IPS-15b (cell line): Measurements from ENCODE around the gene FAM81B.

Experiments used
- H3K27me3 ChIP-seq: one replicate; pipeline ENCODE4 v1.6.1; 2013; ENCODE audit warnings: low read length; ENCODE audit not compliant: control insufficient read depth, insufficient read depth
- H3K36me3 ChIP-seq: one replicate; pipeline ENCODE4 v1.6.1; 2013; ENCODE audit warnings: low read length; ENCODE audit not compliant: control insufficient read depth, insufficient read depth
- H3K4me1 ChIP-seq: one replicate; pipeline ENCODE4 v1.6.1; 2013; ENCODE audit warnings: mild to moderate bottlenecking, low read length; ENCODE audit not compliant: control insufficient read depth, insufficient read depth
- H3K4me3 ChIP-seq: one replicate; pipeline ENCODE4 v1.5.1; 2013; ENCODE audit warnings: low read depth, low read length
- H3K9ac ChIP-seq: one replicate; pipeline ENCODE4 v1.6.1; 2013; ENCODE audit warnings: low read depth, mild to moderate bottlenecking, low read length
- H3K9me3 ChIP-seq: one replicate; pipeline ENCODE4 v1.6.1; 2013; ENCODE audit warnings: mild to moderate bottlenecking, low read length; ENCODE audit not compliant: control insufficient read depth, insufficient read depth

FAM81B gene

GRCh38 chr5:95445442-95445841 is 54.3 kb downstream of the FAM81B start:
- Histone ChIP-seq H3K9ac (no peak overlapping the region), H3K36me3 (no peaks in the 10 kb centered on the region), H3K9me3 (no peaks in the 10 kb centered on the region), H3K27me3 (no peaks in the 10 kb centered on the region), H3K4me1 (peaks cover 5% of the 10 kb centered on the region), H3K4me3 (no peak overlapping the region)

GRCh38 chr5:95445995-95446394 is 54.8 kb downstream of the FAM81B start:
- Histone ChIP-seq H3K4me1 (no peaks in the 10 kb centered on the region), H3K9ac (no peak overlapping the region), H3K27me3 (no peaks in the 10 kb centered on the region), H3K36me3 (no peaks in the 10 kb centered on the region), H3K9me3 (no peaks in the 10 kb centered on the region), H3K4me3 (no peak overlapping the region)

- H3K9me3 ChIP-seq: no peaks in the 10 kb centered on the region
- H3K27me3 ChIP-seq: no peaks in the 10 kb centered on the region
- H3K4me3 ChIP-seq: no peak overlapping the region
- H3K9ac ChIP-seq: no peak overlapping the region
- no peaks in the 10 kb centered on the region for H3K36me3 ChIP-seq
- no peaks in the 10 kb centered on the region for H3K4me1 ChIP-seq
These were observed 55.5 kb downstream of the FAM81B start for GRCh38 chr5:95446560-95447221.

- H3K9ac ChIP-seq: no peak overlapping the region
These were observed 56.8 kb downstream of the FAM81B start for GRCh38 chr5:95447961-95448360.

GRCh38 chr5:95448789-95449188 is 57.6 kb downstream of the FAM81B start:
- Histone ChIP-seq H3K4me1 (no peaks in the 10 kb centered on the region), H3K36me3 (no peaks in the 10 kb centered on the region), H3K27me3 (no peaks in the 10 kb centered on the region), H3K9ac (no peak overlapping the region), H3K9me3 (no peaks in the 10 kb centered on the region), H3K4me3 (no peak overlapping the region)

More at GRCh38 chr5:95447961-95448360, 56.8 kb downstream of the FAM81B start:
- Histone ChIP-seq H3K4me3 (no peak overlapping the region), H3K9me3 (no peaks in the 10 kb centered on the region), H3K36me3 (no peaks in the 10 kb centered on the region), H3K27me3 (no peaks in the 10 kb centered on the region), H3K4me1 (no peaks in the 10 kb centered on the region)

- Histone ChIP-seq H3K27me3 (no peaks in the 10 kb centered on the region), H3K4me3 (no peak overlapping the region), H3K4me1 (no peaks in the 10 kb centered on the region), H3K9me3 (no peaks in the 10 kb centered on the region), H3K36me3 (no peaks in the 10 kb centered on the region), H3K9ac (no peak overlapping the region)
These were observed 58.3 kb downstream of the FAM81B start for GRCh38 chr5:95449460-95449859.

- H3K4me1 ChIP-seq: no peaks in the 10 kb centered on the region
- H3K27me3 ChIP-seq: no peaks in the 10 kb centered on the region
- no peaks in the 10 kb centered on the region for H3K36me3 ChIP-seq
- H3K9me3 ChIP-seq: no peaks in the 10 kb centered on the region
- no peak overlapping the region for H3K9ac ChIP-seq
- no peak overlapping the region for H3K4me3 ChIP-seq
These were observed 63.4 kb downstream of the FAM81B start for GRCh38 chr5:95454536-95454935.

GRCh38 chr5:95460665-95461064 is 69.5 kb downstream of the FAM81B start:
- H3K9me3 ChIP-seq: no peaks in the 10 kb centered on the region
- H3K9ac ChIP-seq: no peak overlapping the region
- H3K36me3 ChIP-seq: peaks cover 2% of the 10 kb centered on the region
- H3K4me1 ChIP-seq: no peaks in the 10 kb centered on the region
- no peaks in the 10 kb centered on the region for H3K27me3 ChIP-seq
- H3K4me3 ChIP-seq: no peak overlapping the region

GRCh38 chr5:95471487-95471886 is 80.3 kb downstream of the FAM81B start:
- Histone ChIP-seq H3K27me3 (no peaks in the 10 kb centered on the region), H3K4me3 (no peak overlapping the region), H3K4me1 (no peaks in the 10 kb centered on the region), H3K36me3 (no peaks in the 10 kb centered on the region), H3K9me3 (no peaks in the 10 kb centered on the region), H3K9ac (no peak overlapping the region)

GRCh38 chr5:95471942-95472341 is 80.8 kb downstream of the FAM81B start:
- H3K36me3 ChIP-seq: no peaks in the 10 kb centered on the region
- H3K9me3 ChIP-seq: no peaks in the 10 kb centered on the region
- H3K4me3 ChIP-seq: no peak overlapping the region
- H3K4me1 ChIP-seq: no peaks in the 10 kb centered on the region
- H3K9ac ChIP-seq: no peak overlapping the region
- no peaks in the 10 kb centered on the region for H3K27me3 ChIP-seq

GRCh38 chr5:95484421-95484820 is 93.3 kb downstream of the FAM81B start:
- H3K9me3 ChIP-seq: no peaks in the 10 kb centered on the region
- H3K36me3 ChIP-seq: peaks cover 5% of the 10 kb centered on the region
- H3K4me1 ChIP-seq: no peaks in the 10 kb centered on the region

GRCh38 chr5:95486191-95486590 is 95.0 kb downstream of the FAM81B start:
- Histone ChIP-seq H3K9me3 (no peaks in the 10 kb centered on the region), H3K27me3 (no peaks in the 10 kb centered on the region), H3K36me3 (peaks cover 5% of the 10 kb centered on the region), H3K9ac (no peak overlapping the region), H3K4me3 (no peak overlapping the region), H3K4me1 (no peaks in the 10 kb centered on the region)

More at GRCh38 chr5:95484421-95484820, 93.3 kb downstream of the FAM81B start:
- no peak overlapping the region for H3K4me3 ChIP-seq
- H3K27me3 ChIP-seq: no peaks in the 10 kb centered on the region
- H3K9ac ChIP-seq: no peak overlapping the region
